Stomach (tissue), 9 donors: ENCODE measurements around the gene CAV1. TPM values are rescaled to one million over a fixed set of nuclear protein-coding genes. Genes with fewer than 3 reads are reported as not detected.

ENCODE experiments used
- DNase-seq, 2 donors: peaks; one replicate each; pipeline versions ENCODE4 v3.0.0 to v3.0.0-alpha.2; 2013 to 2019
- H3K27ac ChIP-seq, 5 donors: fragments of 200-600 bp in 4 of 5; sonication (generic) in 4 of 5; one replicate each; pipeline ENCODE4 v1.5.1; 2013 to 2019; ENCODE audit warnings: mild to moderate bottlenecking in 1 of 5, moderate library complexity in 1 of 5
- H3K27me3 ChIP-seq, 3 donors: fragments of 200-600 bp; sonication (generic); one replicate each; pipeline ENCODE4 v1.5.1; 2017 to 2019; ENCODE audit warnings: mixed run types in 1 of 3
- H3K36me3 ChIP-seq, 4 donors: fragments of 200-600 bp; sonication (generic); 1 replicate in 3 of 4; 2 replicates in 1 of 4; pipeline ENCODE4 v1.5.1; 2016 to 2019
- H3K4me1 ChIP-seq, 4 donors: fragments of 200-600 bp; sonication (generic); one replicate each; pipeline ENCODE4 v1.5.1; 2016 to 2019
- H3K4me3 ChIP-seq, 4 donors: fragments of 200-600 bp; sonication (generic) in 3 of 4; one replicate each; pipeline ENCODE4 v1.5.1; 2016 to 2019; ENCODE audit warnings: mild to moderate bottlenecking in 1 of 4
- H3K9me3 ChIP-seq, 4 donors: fragments of 200-600 bp; sonication (generic); one replicate each; pipeline ENCODE4 v1.5.1; 2016 to 2019
- EP300 ChIP-seq: sonication (generic); formaldehyde crosslinking; IDR thresholded peaks from one replicate; pipeline ENCODE4 v1.6.1; 2017; ENCODE audit warnings: antibody characterized with exemption
- POLR2A ChIP-seq, 4 donors: fragments of 450-650 bp; IDR thresholded peaks; one replicate each; pipeline ENCODE4 v1.6.1; 2016; ENCODE audit warnings: antibody characterized with exemption in 4 of 4, control low read depth in 2 of 4, mild to moderate bottlenecking in 1 of 4, moderate library complexity in 1 of 4
- POLR2AphosphoS5 ChIP-seq, 3 donors: sonication (generic); formaldehyde crosslinking; IDR thresholded peaks; one replicate each; pipeline ENCODE4 v1.6.1; 2016; ENCODE audit warnings: antibody characterized with exemption in 3 of 3
- WGBS, 5 donors: extraction: QIAGEN DNeasy Blood & Tissue Kit in 3 of 5; methylation state at CpG; one replicate each; pipeline versions ENCODE4 v1.1.5 to v1.1.7; 2013 to 2018; 5-methylcytosine and 5-hydroxymethylcytosine counted together
- intact Hi-C: fragments of 100-400 bp; cut with DNase I; formaldehyde crosslinking; loops from one replicate; pipeline ENCODE4 v1.15.1; 2023; ENCODE audit warnings: low total_unique reads
- polyA plus RNA-seq, 3 donors: library from polyadenylated mRNA; stranded (reverse); fragments of 200-250 nt; gene quantifications; one replicate each; pipeline ENCODE4 v1.2.3, GENCODE V29; 2013
- total RNA-seq, 5 donors: library from RNA; depleted of rRNA; stranded (reverse); fragments of >200 nt; gene quantifications; one replicate each; pipeline versions ENCODE4 v1.1.0 to v1.2.3, GENCODE V29; 2014 to 2016
- TF ChIP-seq, protein P1 (sequence below), 7 experiments: fragments of 450-650 bp in 4 of 7; fragments of 200-600 bp in 3 of 7; sonication (generic) in 3 of 7; IDR thresholded peaks; one replicate each; pipeline ENCODE4 v1.5.1; 2016 to 2019; ENCODE audit warnings: antibody characterized with exemption in 7 of 7, control low read depth in 2 of 7, mild to moderate bottlenecking in 1 of 7
- donor health status: healthy with polysubstance abuse.
- donor health status: Bipolar disorder and iron deficiency.
- donor health status: healthy.

CAV1 gene
- total and polyA plus RNA-seq, 8 donors = 18.5 to 719 (median 86.7) TPM

DNA sequence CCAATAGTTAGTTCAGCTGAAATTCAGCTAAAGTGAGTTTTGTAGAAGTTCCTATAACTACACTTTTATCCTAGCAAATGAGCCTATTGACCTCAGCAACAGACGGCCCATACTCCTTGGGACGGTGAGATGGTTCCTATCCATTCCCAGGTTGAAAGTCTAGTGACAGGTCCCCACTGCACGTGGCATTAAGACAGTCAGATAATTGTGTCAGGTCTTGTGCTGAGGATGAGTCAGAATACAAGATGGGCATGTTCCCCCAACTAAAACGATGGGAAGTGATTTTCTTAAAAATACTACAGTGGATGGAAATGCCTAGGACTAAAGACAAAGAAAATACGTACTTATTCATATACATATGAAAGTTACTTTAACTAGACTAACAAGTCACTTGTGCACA, 2.1 kb downstream of the CAV1 start:
- intact Hi-C loops = loop anchor here (5.0 to 10.0 kb wide), 2 partner anchors 58 to 265 kb away; no protein-coding TSS in a partner anchor
- H3K27me3 ChIP-seq = peaks cover 0 to 31% (median 11%) of the 10 kb centered on the region in 3 donors
- peak overlapping the region; percentile 69 to 72 (median 70) for H3K4me3 ChIP-seq
- no peaks in the 10 kb centered on the region for H3K9me3 ChIP-seq
- WGBS, 5 donors = 42 to 64% (median 58%) methylated on average over 5 of the region's 5 CpGs
- H3K36me3 ChIP-seq = no peaks in the 10 kb centered on the region
- H3K27ac ChIP-seq = peak overlapping the region in 4 of 5 donors; percentile 87 to 94 (median 90)
- TF ChIP-seq EP300 = no peak
- no peak for DNase-seq
- peaks cover 0 to 52% (median 26%) of the 10 kb centered on the region in 4 donors for H3K4me1 ChIP-seq

DNA sequence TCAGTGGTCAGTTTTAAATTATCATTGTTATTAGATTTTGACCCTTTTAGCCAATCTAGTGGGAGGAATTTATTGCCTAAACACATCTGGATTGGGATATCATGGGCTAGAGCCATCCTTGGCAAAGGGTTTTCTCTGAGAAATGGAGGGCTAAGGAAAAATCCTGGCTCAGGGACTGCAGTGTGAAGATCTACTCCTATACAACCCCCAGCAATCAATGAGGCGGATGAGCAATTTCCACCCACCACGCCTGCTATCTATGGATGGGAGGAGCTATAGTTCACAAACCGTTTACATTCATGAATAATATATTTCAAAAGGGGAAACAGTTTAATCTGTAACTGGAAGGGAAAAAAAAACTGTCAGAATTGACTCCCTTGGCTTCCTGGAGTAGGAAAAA, 2.7 kb downstream of the CAV1 start:
- H3K4me3 ChIP-seq = peak overlapping the region; percentile 69 to 72 (median 70)
- no peaks in the 10 kb centered on the region for H3K9me3 ChIP-seq
- 42 to 61% (median 58%) methylated on average over 3 of the region's 3 CpGs for WGBS, 5 donors
- H3K4me1 ChIP-seq = peaks cover under 1 to 58% (median 29%) of the 10 kb centered on the region in 4 donors
- H3K27ac ChIP-seq = peak overlapping the region in 4 of 5 donors; percentile 87 to 94 (median 90)
- peaks cover 0 to 31% (median 11%) of the 10 kb centered on the region in 3 donors for H3K27me3 ChIP-seq
- peak in 1 of 2 donors; percentile 22 for DNase-seq
- no peaks in the 10 kb centered on the region for H3K36me3 ChIP-seq
- no peak for TF ChIP-seq POLR2A (IDR thresholded peaks at IDR 0.05)
- intact Hi-C loops = loop anchor here (5.0 to 10.0 kb wide), 2 partner anchors 57 to 265 kb away; no protein-coding TSS in a partner anchor

DNA sequence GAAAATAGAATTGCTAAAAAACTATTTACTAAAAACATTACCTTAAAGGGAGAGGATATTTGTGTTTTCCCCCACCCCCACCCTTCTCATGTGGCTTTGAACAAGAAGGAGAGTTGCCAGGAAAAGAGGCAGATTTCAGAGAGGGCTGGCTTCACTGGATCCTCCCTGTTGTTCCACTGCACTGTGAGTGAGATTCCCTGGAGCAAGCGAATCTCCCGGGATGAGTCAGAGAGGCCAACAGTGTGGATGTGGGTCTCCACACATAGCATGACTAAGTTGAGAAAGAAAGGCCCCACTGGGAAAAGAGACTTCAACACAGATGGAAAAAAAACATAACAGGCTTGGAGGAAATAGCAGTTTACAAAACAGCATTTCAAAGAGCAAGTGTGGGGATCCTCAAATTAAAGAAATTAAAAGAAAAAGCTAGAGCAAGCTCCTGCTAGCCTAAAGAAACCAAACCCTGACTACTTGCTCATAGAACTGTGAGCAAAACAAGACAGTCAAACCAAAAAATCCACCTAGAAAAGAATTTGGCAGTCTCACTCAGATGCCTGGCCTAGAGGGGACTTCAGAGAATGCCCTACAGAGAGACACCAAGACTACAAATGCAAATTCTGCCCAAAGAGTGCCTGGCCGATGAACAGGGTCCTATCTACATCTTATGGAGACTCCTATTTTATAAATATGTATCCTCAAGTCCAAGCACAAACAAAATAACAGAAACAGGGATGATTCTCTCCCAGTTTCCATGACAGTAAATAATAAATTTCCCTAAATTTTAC, 3.4 kb downstream of the CAV1 start:
- H3K36me3 ChIP-seq = no peaks in the 10 kb centered on the region
- no peak for TF ChIP-seq EP300
- TF ChIP-seq POLR2A (IDR thresholded peaks at IDR 0.05) = no peak
- TF ChIP-seq, protein P1, sequence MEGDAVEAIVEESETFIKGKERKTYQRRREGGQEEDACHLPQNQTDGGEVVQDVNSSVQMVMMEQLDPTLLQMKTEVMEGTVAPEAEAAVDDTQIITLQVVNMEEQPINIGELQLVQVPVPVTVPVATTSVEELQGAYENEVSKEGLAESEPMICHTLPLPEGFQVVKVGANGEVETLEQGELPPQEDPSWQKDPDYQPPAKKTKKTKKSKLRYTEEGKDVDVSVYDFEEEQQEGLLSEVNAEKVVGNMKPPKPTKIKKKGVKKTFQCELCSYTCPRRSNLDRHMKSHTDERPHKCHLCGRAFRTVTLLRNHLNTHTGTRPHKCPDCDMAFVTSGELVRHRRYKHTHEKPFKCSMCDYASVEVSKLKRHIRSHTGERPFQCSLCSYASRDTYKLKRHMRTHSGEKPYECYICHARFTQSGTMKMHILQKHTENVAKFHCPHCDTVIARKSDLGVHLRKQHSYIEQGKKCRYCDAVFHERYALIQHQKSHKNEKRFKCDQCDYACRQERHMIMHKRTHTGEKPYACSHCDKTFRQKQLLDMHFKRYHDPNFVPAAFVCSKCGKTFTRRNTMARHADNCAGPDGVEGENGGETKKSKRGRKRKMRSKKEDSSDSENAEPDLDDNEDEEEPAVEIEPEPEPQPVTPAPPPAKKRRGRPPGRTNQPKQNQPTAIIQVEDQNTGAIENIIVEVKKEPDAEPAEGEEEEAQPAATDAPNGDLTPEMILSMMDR (IDR thresholded peaks at IDR 0.05) = no peak
- peak; percentile 15 to 61 (median 36) for TF ChIP-seq POLR2AphosphoS5 (IDR thresholded peaks at IDR 0.05)
- H3K4me1 ChIP-seq = peaks cover 4 to 63% (median 29%) of the 10 kb centered on the region in 4 donors
- peak in 1 of 2 donors; percentile 58 for DNase-seq
- peak overlapping the region; percentile 69 to 72 (median 70) for H3K4me3 ChIP-seq
- H3K27ac ChIP-seq = peak overlapping the region in 4 of 5 donors; percentile 87 to 94 (median 90)
- WGBS, 5 donors = 39 to 76% (median 63%) methylated on average over 3 of the region's 3 CpGs
- H3K9me3 ChIP-seq = no peaks in the 10 kb centered on the region
- peaks cover 0 to 31% (median 11%) of the 10 kb centered on the region in 3 donors for H3K27me3 ChIP-seq
- intact Hi-C loops = loop anchor here (5.0 to 10.0 kb wide), 2 partner anchors 57 to 266 kb away; no protein-coding TSS in a partner anchor

DNA sequence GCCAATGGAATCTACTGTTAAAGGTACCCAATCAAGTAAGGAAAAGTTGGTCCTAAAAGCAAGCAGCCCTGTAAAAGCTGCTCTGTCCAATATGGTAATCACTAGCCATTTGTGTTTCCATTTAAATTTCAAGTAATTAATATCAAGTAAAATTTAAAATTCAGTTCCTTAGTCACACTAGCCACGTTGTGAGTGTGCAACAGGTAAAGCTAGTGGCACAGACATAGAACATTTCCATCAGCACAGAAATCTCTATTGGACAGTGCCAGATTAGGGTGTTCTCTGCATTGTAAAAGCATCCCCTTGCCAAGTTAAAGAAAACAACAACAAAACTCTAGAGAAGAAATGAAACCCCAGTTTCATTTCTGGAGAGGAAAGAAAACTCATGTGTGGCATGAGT, 4.4 kb downstream of the CAV1 start:
- WGBS, 5 donors = 34 to 63% (median 56%) methylated on average over 1 of the region's 1 CpG
- peaks cover 0 to 27% (median 11%) of the 10 kb centered on the region in 3 donors for H3K27me3 ChIP-seq
- H3K27ac ChIP-seq = peak overlapping the region in 3 of 5 donors; percentile 5 to 94 (median 30)
- no peaks in the 10 kb centered on the region for H3K36me3 ChIP-seq
- intact Hi-C loops = loop anchor here (5.0 to 10.0 kb wide), 2 partner anchors 56 to 267 kb away; no protein-coding TSS in a partner anchor
- peaks cover 4 to 59% (median 27%) of the 10 kb centered on the region in 4 donors for H3K4me1 ChIP-seq
- TF ChIP-seq, protein P1 (IDR thresholded peaks at IDR 0.05) = no peak
- TF ChIP-seq POLR2AphosphoS5 (IDR thresholded peaks at IDR 0.05) (no peak), POLR2A (IDR thresholded peaks at IDR 0.05) (no peak), EP300 (no peak)
- DNase-seq = no peak
- H3K4me3 ChIP-seq = peak overlapping the region in 3 of 4 donors; percentile 31 to 72 (median 69)
- no peaks in the 10 kb centered on the region for H3K9me3 ChIP-seq

DNA sequence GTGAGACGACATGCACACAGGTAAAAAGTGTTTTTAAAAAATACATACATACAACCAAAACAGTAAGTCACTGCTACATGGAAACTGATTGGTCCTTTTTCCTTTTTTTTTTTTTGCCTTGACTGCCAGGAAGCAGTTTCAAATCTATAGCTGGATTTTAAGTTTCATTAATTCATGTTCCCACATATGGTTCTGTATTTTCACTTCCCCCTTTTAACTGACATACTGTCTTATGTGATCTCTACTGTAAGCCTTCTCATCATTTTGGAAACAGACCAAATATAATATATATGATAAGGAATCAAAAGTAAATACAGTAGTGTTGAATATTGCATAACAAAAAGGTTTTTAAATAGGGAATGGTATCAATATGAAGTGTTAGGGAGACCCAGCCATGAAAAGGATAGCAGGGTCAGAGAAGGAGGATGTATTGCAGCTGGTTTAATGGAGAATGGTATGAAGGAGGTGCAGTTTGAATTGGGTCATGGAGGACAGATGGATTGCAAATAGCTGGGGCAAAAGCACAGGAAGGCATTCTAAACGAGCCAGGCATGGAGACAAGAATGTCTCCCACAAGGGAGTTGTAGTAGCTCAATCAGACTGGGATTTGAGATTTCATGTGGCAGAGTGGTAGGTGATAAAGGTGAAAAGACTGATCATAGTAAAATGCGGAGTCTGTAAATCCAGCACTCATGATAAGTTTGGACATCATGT, 5.4 kb downstream of the CAV1 start:
- peak overlapping the region in 1 of 5 donors; percentile 57 for H3K27ac ChIP-seq
- peak overlapping the region; percentile 17 to 72 (median 20) for H3K4me3 ChIP-seq

More for the DNA sequence above, 5.4 kb downstream of the CAV1 start:
- DNase-seq = no peak
- H3K9me3 ChIP-seq = no peaks in the 10 kb centered on the region
- H3K36me3 ChIP-seq = no peaks in the 10 kb centered on the region
- intact Hi-C loops = no loop called here
- TF ChIP-seq POLR2AphosphoS5 (IDR thresholded peaks at IDR 0.05) (no peak), EP300 (no peak), POLR2A (IDR thresholded peaks at IDR 0.05) (no peak)
- TF ChIP-seq, protein P1 (IDR thresholded peaks at IDR 0.05) = no peak
- H3K27me3 ChIP-seq = peaks cover 0 to 17% (median 4%) of the 10 kb centered on the region in 3 donors
- peaks cover 4 to 57% (median 20%) of the 10 kb centered on the region in 4 donors for H3K4me1 ChIP-seq
- 63 to 76% (median 68%) methylated on average over 3 of the region's 3 CpGs for WGBS, 5 donors
